ENCODE measurements around the gene ADAMTS17.

DNA sequence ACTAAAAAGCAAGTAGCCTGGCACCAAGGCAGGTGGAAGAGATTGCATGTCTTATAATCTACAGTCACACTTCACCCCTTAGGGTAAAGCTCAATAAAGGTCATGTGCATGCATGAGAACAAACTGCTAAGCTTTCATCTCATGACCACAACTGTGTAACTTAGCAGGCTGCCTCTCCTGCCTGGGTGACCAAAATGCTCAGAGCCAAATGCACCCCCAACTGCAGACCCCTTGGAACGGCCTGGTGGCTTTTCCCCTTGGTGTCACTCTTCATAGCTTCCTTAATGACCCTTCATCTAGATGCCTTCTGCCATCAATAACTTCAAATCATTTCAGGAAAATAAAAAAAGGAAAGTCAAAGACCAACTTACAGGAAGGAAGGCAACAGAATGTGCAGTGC is 88.1 kb downstream of the ADAMTS17 start:
- no peak for TF ChIP-seq POLR2A (IDR thresholded peaks at IDR 0.05; ENCODE audit: low read length)
- TF ChIP-seq GATA1 (IDR thresholded peaks at IDR 0.05; ENCODE audit: low read depth, low read length), result no peak
